AG04450 (cell line): ENCODE data around the gene KRTAP4-12. TPM values are rescaled to one million over a fixed set of nuclear protein-coding genes. Genes with fewer than 3 reads are reported as not detected.
"Not testable (repeated sequence)": the region's sequence is repeated elsewhere in the genome, so short reads cannot be mapped to it uniquely, and the experiment has no call there.

Experiments used
- CTCF ChIA-PET: fragments of 300-600, 350-600 bp; formaldehyde crosslinking; extraction: SDS; loops from one replicate; lab custom pipeline; 2022; ENCODE audit warnings: antibody characterized with exemption, inconsistent platforms; lab: Charles Lee
- POLR2A ChIA-PET: fragments of 350-600 bp; formaldehyde crosslinking; extraction: SDS; loops from one replicate; lab custom pipeline; 2021; ENCODE audit warnings: antibody characterized with exemption, inconsistent platforms; lab: Yijun Ruan, JAX
- DNase-seq: peaks from one replicate; pipeline ENCODE4 v3.0.0-alpha.2; 2011; ENCODE audit warnings: low read depth, low spot score
- H3K27ac ChIP-seq: one replicate; pipeline ENCODE4 v1.5.1; 2012; ENCODE audit warnings: low read depth, low read length, control low read depth
- H3K27me3 ChIP-seq: one replicate; pipeline ENCODE4 v1.6.0; 2012; ENCODE audit warnings: low read length; ENCODE audit not compliant: control insufficient read depth, insufficient read depth
- H3K4me3 ChIP-seq: 2 replicates; pipeline ENCODE4 v1.5.1; 2011; ENCODE audit warnings: mild to moderate bottlenecking, low read depth, low read length, control low read depth
- H3K9me3 ChIP-seq: 2 replicates; pipeline ENCODE4 v1.5.1; 2012; ENCODE audit warnings: low read length; ENCODE audit not compliant: control insufficient read depth, insufficient read depth
- CTCF ChIP-seq: IDR thresholded peaks from 2 replicates; pipeline ENCODE4 v1.5.1; 2011; ENCODE audit warnings: low read depth, low read length, control low read depth, inconsistent platforms
- polyA plus RNA-seq: library from polyadenylated mRNA; depleted of rRNA; stranded (reverse); fragments of >200 nt; gene quantifications from 2 replicates; pipeline ENCODE4 v1.2.3, GENCODE V29; 2011

Gene KRTAP4-12
- polyA plus RNA-seq, 1 experiment, result not detected

GRCh38 chr17:41121742-41122141, 2.2 kb downstream of the KRTAP4-12 start:
- CTCF ChIA-PET, result no interaction called here
- DNase-seq, result no peak
- no peaks in the 10 kb centered on the region for H3K9me3 ChIP-seq
- no peaks in the 10 kb centered on the region for H3K27me3 ChIP-seq
- TF ChIP-seq CTCF, result no peak
- no peak overlapping the region for H3K27ac ChIP-seq
- H3K4me3 ChIP-seq, result no peak overlapping the region
- POLR2A ChIA-PET, result no interaction called here

- POLR2A ChIA-PET, result not testable (repeated sequence)
These were observed 4.0 kb downstream of the KRTAP4-12 start for GRCh38 chr17:41119696-41120690.

GRCh38 chr17:41118721-41119120, 5.3 kb downstream of the KRTAP4-12 start:
- Histone ChIP-seq H3K27me3 (no peaks in the 10 kb centered on the region), H3K27ac (no peak overlapping the region), H3K4me3 (no peak overlapping the region), H3K9me3 (no peaks in the 10 kb centered on the region)
- POLR2A ChIA-PET, result no interaction called here
- CTCF ChIA-PET, result no interaction called here
- no peak for DNase-seq
- TF ChIP-seq CTCF, result no peak

More at GRCh38 chr17:41119696-41120690, 4.0 kb downstream of the KRTAP4-12 start:
- CTCF ChIA-PET, H3K27me3 ChIP-seq, H3K9me3 ChIP-seq, H3K27ac ChIP-seq, DNase-seq, H3K4me3 ChIP-seq: not testable (repeated sequence)

- H3K27ac ChIP-seq, POLR2A ChIA-PET, CTCF ChIA-PET, H3K9me3 ChIP-seq, H3K27me3 ChIP-seq, H3K4me3 ChIP-seq, DNase-seq: not testable (repeated sequence)
These were observed 6.1 kb downstream of the KRTAP4-12 start, which contains the start of gene KRTAP4-11 for GRCh38 chr17:41117846-41118386. Gene KRTAP4-11, minus strand, starts transcription at chr17:41118373. Its CDS starts 58 bp downstream, at chr17:41118315.

- POLR2A ChIA-PET, result no interaction called here
- Histone ChIP-seq H3K9me3 (no peaks in the 10 kb centered on the region), H3K27me3 (no peaks in the 10 kb centered on the region), H3K4me3 (no peak overlapping the region), H3K27ac (no peak overlapping the region)
- DNase-seq, result no peak
- CTCF ChIA-PET, result no interaction called here
- no peak for TF ChIP-seq CTCF
These were observed 7.7 kb downstream of the KRTAP4-12 start for GRCh38 chr17:41116297-41116696.
